ENCODE data around the gene ERAL1. TPM values are rescaled to one million over a fixed set of nuclear protein-coding genes. Genes with fewer than 3 reads are reported as not detected.

Gene ERAL1
- total RNA-seq, 4 donors from 2014 or later, result 24.5 to 38.0 (median 27.7) TPM

GRCh38 chr17:28856028-28856574 lies 1.3 kb downstream of the ERAL1 start:
- Histone ChIP-seq H3K4me1 (peaks cover 11 to 18% (median 16%) of the 10 kb centered on the region in 4 donors), H3K36me3 (peaks cover 20 to 51% (median 49%) of the 10 kb centered on the region in 4 donors), H3K27me3 (no peaks in the 10 kb centered on the region), H3K4me3 (no peak overlapping the region), H3K9me3 (no peaks in the 10 kb centered on the region), H3K27ac (replicated peaks in 1 of 4) (no peak overlapping the region)
- no peak for DNase-seq (ENCODE audit: extremely low spot score)
- intact Hi-C loops (cut with DNase I), result loop anchor here (5.0 kb wide), 1 partner anchor 94 kb away; no protein-coding TSS in a partner anchor
- 85% methylated on average over 5 of the region's 5 CpGs for WGBS
- no peak for TF ChIP-seq POLR2A (IDR thresholded peaks at IDR 0.05; ENCODE audit: low read depth)
- no peak for TF ChIP-seq EP300 (IDR thresholded peaks at IDR 0.05)
- TF ChIP-seq, protein P1, sequence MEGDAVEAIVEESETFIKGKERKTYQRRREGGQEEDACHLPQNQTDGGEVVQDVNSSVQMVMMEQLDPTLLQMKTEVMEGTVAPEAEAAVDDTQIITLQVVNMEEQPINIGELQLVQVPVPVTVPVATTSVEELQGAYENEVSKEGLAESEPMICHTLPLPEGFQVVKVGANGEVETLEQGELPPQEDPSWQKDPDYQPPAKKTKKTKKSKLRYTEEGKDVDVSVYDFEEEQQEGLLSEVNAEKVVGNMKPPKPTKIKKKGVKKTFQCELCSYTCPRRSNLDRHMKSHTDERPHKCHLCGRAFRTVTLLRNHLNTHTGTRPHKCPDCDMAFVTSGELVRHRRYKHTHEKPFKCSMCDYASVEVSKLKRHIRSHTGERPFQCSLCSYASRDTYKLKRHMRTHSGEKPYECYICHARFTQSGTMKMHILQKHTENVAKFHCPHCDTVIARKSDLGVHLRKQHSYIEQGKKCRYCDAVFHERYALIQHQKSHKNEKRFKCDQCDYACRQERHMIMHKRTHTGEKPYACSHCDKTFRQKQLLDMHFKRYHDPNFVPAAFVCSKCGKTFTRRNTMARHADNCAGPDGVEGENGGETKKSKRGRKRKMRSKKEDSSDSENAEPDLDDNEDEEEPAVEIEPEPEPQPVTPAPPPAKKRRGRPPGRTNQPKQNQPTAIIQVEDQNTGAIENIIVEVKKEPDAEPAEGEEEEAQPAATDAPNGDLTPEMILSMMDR (IDR thresholded peaks at IDR 0.05), result no peak
- TF ChIP-seq POLR2AphosphoS5 (IDR thresholded peaks at IDR 0.05), result no peak

DNA sequence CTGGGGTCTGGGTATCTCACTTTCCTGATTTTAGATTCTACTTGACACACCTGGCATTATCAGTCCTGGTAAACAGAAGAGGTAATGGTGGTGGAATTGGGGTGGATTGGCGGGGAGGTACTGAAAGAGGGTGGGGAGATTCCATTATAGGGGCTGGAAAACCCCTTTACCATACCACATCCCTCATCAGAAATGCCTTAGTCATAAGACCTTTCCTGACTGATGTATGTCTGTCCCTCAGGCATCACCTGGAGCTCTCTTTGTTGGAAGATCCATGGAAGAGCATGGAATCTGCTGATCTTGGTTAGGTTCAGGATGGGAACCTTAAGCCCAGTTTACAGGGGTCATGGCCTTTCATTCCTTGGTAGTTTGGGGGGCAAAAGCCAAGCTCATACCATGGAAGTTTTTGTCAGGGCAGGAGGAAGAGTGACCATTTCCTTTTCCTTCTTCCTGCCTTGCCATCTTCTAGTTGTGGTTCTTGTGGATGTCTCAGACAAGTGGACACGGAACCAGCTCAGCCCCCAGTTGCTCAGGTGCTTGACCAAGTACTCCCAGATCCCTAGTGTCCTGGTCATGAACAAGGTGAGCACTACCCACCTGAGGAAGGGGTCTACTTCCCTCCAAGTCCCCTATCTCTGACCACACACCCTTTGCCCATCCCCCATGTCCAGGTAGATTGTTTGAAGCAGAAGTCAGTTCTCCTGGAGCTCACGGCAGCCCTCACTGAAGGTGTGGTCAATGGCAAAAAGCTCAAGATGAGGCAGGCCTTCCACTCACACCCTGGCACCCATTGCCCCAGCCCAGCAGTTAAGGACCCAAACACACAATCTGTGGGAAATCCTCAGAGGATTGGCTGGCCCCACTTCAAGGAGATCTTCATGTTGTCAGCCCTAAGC lies 3.3 kb downstream of the ERAL1 start:
- no peaks in the 10 kb centered on the region for H3K27me3 ChIP-seq
- H3K36me3 ChIP-seq, result peaks cover 20 to 62% (median 54%) of the 10 kb centered on the region in 4 donors
- WGBS, result 98% methylated on average over 3 of the region's 3 CpGs
- no peaks in the 10 kb centered on the region for H3K9me3 ChIP-seq
- no peak for TF ChIP-seq EP300 (IDR thresholded peaks at IDR 0.05)
- no peak for TF ChIP-seq POLR2A (IDR thresholded peaks at IDR 0.05; ENCODE audit: low read depth)
- TF ChIP-seq POLR2AphosphoS5 (IDR thresholded peaks at IDR 0.05), result no peak
- TF ChIP-seq, protein P1 (IDR thresholded peaks at IDR 0.05), result no peak
- no peak for DNase-seq (ENCODE audit: extremely low spot score)
- intact Hi-C loops (cut with DNase I), result loop anchor here (5.0 kb wide), 1 partner anchor 96 kb away; no protein-coding TSS in a partner anchor
- no peak overlapping the region for H3K27ac ChIP-seq (replicated peaks in 1 of 4)
- no peak overlapping the region for H3K4me3 ChIP-seq
- H3K4me1 ChIP-seq, result peaks cover 11 to 18% (median 16%) of the 10 kb centered on the region in 4 donors

DNA sequence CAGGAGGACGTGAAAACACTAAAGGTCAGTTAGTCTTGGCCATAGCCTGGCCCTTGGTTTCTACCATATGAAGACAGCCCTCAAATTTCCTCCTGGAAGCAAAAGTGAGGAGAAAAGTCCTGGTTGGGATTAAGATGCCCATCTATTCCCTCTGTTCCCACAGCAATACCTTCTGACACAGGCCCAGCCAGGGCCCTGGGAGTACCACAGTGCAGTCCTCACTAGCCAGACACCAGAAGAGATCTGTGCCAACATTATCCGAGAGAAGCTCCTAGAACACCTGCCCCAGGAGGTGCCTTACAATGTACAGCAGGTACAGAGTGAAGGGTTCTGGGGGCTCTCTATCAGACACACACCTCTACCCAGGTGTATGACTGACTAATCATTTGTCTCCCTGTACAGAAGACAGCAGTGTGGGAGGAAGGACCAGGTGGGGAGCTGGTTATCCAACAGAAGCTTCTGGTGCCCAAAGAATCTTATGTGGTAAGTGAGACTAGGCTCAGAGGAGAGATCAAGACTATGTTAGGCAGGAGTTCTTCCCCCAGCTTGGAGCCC lies 4.1 kb downstream of the ERAL1 start:
- DNase-seq (ENCODE audit: extremely low spot score), result no peak
- H3K27me3 ChIP-seq, result no peaks in the 10 kb centered on the region
- no peaks in the 10 kb centered on the region for H3K9me3 ChIP-seq
- H3K4me1 ChIP-seq, result peaks cover 11 to 18% (median 15%) of the 10 kb centered on the region in 4 donors
- TF ChIP-seq, protein P1 (IDR thresholded peaks at IDR 0.05), result no peak
- TF ChIP-seq POLR2AphosphoS5 (IDR thresholded peaks at IDR 0.05) (no peak), POLR2A (IDR thresholded peaks at IDR 0.05; ENCODE audit: low read depth) (no peak), EP300 (IDR thresholded peaks at IDR 0.05) (no peak)
- no peak overlapping the region for H3K4me3 ChIP-seq
- 50% methylated on average over 2 of the region's 2 CpGs for WGBS
- H3K27ac ChIP-seq (replicated peaks in 1 of 4), result no peak overlapping the region
- H3K36me3 ChIP-seq, result peaks cover 20 to 67% (median 54%) of the 10 kb centered on the region in 4 donors
- intact Hi-C loops (cut with DNase I), result loop anchor here (5.0 kb wide), 1 partner anchor 97 kb away; no protein-coding TSS in a partner anchor

GRCh38 chr17:28860363-28860808 lies 5.6 kb downstream of the ERAL1 start:
- intact Hi-C loops (cut with DNase I), result no loop called here
- 93% methylated on average over 4 of the region's 4 CpGs for WGBS
- H3K4me3 ChIP-seq, result no peak overlapping the region
- no peaks in the 10 kb centered on the region for H3K27me3 ChIP-seq
- H3K9me3 ChIP-seq, result no peaks in the 10 kb centered on the region
- DNase-seq (ENCODE audit: extremely low spot score), result no peak
- H3K27ac ChIP-seq (replicated peaks in 1 of 4), result no peak overlapping the region
- TF ChIP-seq POLR2A (IDR thresholded peaks at IDR 0.05; ENCODE audit: low read depth) (no peak), POLR2AphosphoS5 (IDR thresholded peaks at IDR 0.05) (no peak), EP300 (IDR thresholded peaks at IDR 0.05) (no peak)
- TF ChIP-seq, protein P1 (IDR thresholded peaks at IDR 0.05), result no peak
- H3K4me1 ChIP-seq, result peaks cover 5 to 9% (median 6%) of the 10 kb centered on the region in 4 donors
- peaks cover 20 to 68% (median 54%) of the 10 kb centered on the region in 4 donors for H3K36me3 ChIP-seq

Data from esophagus muscularis mucosa (tissue), 4 donors.